ENCODE measurements around the gene TP53BP2.

GRCh38 chr1:223825767-223826748 lies 19.7 kb downstream of the TP53BP2 start:
- no peak for TF ChIP-seq CTCF (conservative IDR thresholded peaks at IDR 0.05)
- TF ChIP-seq ZFX (IDR thresholded peaks at IDR 0.05), result no peak

All from C4-2B (cell line).